NCI-H82 treated with DMSO at 0.1 percent for 48 hours (cell line): ENCODE data around the gene OR5H1.
"Not testable (repeated sequence)": the region's sequence is repeated elsewhere in the genome, so short reads cannot be mapped to it uniquely, and the experiment has no call there.

Experiments used
- DNase-seq: peaks from one replicate; lab custom pipeline; 2025; ENCODE audit not compliant: unreplicated experiment; lab: John Stamatoyannopoulos, UW

OR5H1 gene

GRCh38 chr3:98130421-98130820 is at the start of gene OR5H1:
TSS of gene OR5H1 (plus strand) at chr3:98130721. CDS start at chr3:98132698, 1,977 bp downstream.
- DNase-seq = no peak

- no peak for DNase-seq
Observed at GRCh38 chr3:98086873-98087272, 43.6 kb upstream of the OR5H1 start, which contains the start of gene OR5AC2. TSS of gene OR5AC2 (plus strand) at chr3:98087173. CDS start at chr3:98087173, 0 bp downstream.

- DNase-seq = no peak
Observed at GRCh38 chr3:98095882-98096281, 34.6 kb upstream of the OR5H1 start.

- peak; percentile 15 for DNase-seq
Observed at GRCh38 chr3:98099848-98100247, 30.7 kb upstream of the OR5H1 start.

GRCh38 chr3:98108162-98108561 is 22.4 kb upstream of the OR5H1 start:
- no peak for DNase-seq

- no peak for DNase-seq
Observed at GRCh38 chr3:98109807-98110549, 20.5 kb upstream of the OR5H1 start.

GRCh38 chr3:98110550-98110908 is 20.0 kb upstream of the OR5H1 start:
- DNase-seq = no peak

- DNase-seq = no peak
Observed at GRCh38 chr3:98114264-98114663, 16.3 kb upstream of the OR5H1 start.

GRCh38 chr3:98115717-98116116 is 14.8 kb upstream of the OR5H1 start:
- DNase-seq = no peak

- DNase-seq = no peak
Observed at GRCh38 chr3:98136631-98137030, 6.1 kb downstream of the OR5H1 start.

- DNase-seq = not testable (repeated sequence)
Observed at GRCh38 chr3:98137826-98138557, 7.5 kb downstream of the OR5H1 start.

GRCh38 chr3:98140531-98140930 is 10.0 kb downstream of the OR5H1 start:
- no peak for DNase-seq

- DNase-seq = no peak
Observed at GRCh38 chr3:98147179-98147578, 16.7 kb downstream of the OR5H1 start, which contains the start of gene OR5H14. TSS of gene OR5H14 (plus strand) at chr3:98147479. CDS start at chr3:98149386, 1,907 bp downstream.

GRCh38 chr3:98148751-98149150 is 18.2 kb downstream of the OR5H1 start:
- no peak for DNase-seq

- not testable (repeated sequence) for DNase-seq
Observed at GRCh38 chr3:98149456-98149855, 18.9 kb downstream of the OR5H1 start.

- no peak for DNase-seq
Observed at GRCh38 chr3:98151241-98151640, 20.7 kb downstream of the OR5H1 start.

- DNase-seq = no peak
Observed at GRCh38 chr3:98166396-98166795, 35.9 kb downstream of the OR5H1 start, which contains the start of gene OR5H15. TSS of gene OR5H15 (plus strand) at chr3:98166696. CDS start at chr3:98168700, 2,004 bp downstream.

GRCh38 chr3:98171071-98171470 is 40.5 kb downstream of the OR5H1 start:
- DNase-seq = no peak

GRCh38 chr3:98172621-98173020 is 42.1 kb downstream of the OR5H1 start:
- DNase-seq = no peak

- no peak for DNase-seq
Observed at GRCh38 chr3:98180319-98180890, 49.9 kb downstream of the OR5H1 start.

- no peak for DNase-seq
Observed at GRCh38 chr3:98182196-98182595, 51.7 kb downstream of the OR5H1 start.

GRCh38 chr3:98185180-98185579 is 54.7 kb downstream of the OR5H1 start:
- DNase-seq = peak; percentile 9
